NCI-H2029 treated with DMSO at 0.1 percent for 48 hours (cell line): ENCODE results near the gene C15orf39.

Experiments used
- DNase-seq: peaks from one replicate; lab custom pipeline; 2025; lab: John Stamatoyannopoulos, UW

The C15orf39 gene

DNA sequence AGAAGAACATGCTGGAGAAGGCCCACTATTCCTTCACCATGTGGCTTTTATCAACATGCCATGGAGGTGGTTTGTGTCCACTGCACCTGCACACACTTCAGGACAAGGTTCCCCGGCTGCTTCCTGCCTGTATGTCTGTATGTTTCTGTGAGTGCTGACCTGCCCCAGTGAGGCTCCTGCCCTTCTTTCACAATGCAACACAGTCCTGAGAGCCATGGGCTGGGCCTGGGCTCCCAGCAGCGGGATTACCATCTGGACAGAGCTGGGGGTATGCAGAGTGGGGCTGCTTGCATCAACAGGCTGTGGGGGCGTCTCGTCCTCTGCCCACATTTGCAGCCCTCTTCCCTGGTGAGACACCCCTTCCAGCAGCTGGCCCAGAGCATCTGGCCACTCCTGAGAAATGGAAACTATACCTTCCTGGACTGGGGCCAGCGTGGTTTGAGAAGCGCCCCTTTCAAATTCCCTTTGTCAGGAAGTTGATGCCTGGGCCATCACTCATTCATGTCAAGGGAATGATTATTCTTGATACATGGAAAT, 29.3 kb upstream of the C15orf39 start:
- no peak for DNase-seq

DNA sequence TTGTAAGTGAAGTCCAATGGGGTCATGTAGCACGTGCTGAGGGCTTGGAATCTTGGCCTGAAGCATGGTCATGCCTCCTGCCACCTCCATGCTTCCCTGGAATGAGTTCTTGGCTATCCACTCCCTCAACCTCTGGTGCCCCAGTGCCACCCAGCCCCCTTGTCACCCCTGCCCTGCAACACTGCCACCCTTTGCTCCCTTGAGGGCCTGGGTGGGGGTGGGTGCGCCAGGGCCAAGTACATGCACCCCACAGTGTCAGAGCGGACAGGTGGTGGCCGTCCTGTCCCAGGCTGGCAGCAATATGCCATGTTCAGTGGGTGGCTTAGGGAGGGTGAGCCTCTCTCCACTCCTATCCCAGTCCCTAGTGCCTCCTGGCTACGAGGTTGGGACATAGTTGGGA, 27.6 kb upstream of the C15orf39 start:
- no peak for DNase-seq

DNA sequence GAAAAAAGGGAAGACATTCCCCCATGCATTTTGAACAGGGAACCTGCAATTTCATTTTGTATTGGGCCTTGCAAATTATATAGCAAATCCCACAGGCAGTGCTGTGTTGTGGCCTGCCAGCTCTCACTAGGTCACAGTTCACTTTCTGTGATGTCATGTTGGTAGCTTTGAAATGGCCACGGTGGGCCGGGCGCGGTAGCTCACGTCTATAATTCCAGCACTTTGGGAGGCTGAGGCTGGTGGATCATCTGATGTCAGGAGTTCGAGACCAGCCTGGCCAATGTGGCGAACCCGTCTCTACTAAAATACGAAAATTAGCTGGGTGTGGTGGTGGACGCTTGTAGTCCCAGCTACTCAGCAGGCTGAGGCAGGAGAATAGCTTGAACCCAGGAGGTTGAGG, 27.0 kb upstream of the C15orf39 start:
- no peak for DNase-seq

DNA sequence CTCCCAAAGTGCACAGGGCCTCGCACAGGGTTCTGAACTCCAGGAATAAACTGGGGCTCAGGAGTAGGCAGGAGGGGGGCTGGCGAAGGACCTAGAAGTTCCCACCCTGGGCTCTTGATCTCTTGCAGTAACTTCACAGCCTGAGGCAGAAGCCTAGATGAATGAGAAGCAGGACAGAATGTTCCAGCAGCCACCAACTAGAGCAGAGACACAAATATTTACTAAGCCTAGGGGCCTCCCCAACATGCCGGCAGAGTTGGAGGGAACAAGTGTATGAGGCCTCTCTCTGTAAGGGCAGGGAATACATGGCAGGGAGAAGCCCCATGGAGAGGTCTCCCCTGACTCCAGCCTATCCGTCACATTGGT, 25.3 kb upstream of the C15orf39 start:
- DNase-seq: no peak

- DNase-seq: no peak
These were observed 24.2 kb upstream of the C15orf39 start for GRCh38 chr15:75177360-75178071.

GRCh38 chr15:75178171-75178937, 23.3 kb upstream of the C15orf39 start:
- DNase-seq: no peak

GRCh38 chr15:75178938-75179745, 22.5 kb upstream of the C15orf39 start:
- no peak for DNase-seq

GRCh38 chr15:75179746-75180140, 21.9 kb upstream of the C15orf39 start:
- DNase-seq: no peak

- DNase-seq: no peak
These were observed 19.9 kb upstream of the C15orf39 start for GRCh38 chr15:75181780-75182179.

- no peak for DNase-seq
These were observed 19.2 kb upstream of the C15orf39 start for GRCh38 chr15:75182187-75183131.

DNA sequence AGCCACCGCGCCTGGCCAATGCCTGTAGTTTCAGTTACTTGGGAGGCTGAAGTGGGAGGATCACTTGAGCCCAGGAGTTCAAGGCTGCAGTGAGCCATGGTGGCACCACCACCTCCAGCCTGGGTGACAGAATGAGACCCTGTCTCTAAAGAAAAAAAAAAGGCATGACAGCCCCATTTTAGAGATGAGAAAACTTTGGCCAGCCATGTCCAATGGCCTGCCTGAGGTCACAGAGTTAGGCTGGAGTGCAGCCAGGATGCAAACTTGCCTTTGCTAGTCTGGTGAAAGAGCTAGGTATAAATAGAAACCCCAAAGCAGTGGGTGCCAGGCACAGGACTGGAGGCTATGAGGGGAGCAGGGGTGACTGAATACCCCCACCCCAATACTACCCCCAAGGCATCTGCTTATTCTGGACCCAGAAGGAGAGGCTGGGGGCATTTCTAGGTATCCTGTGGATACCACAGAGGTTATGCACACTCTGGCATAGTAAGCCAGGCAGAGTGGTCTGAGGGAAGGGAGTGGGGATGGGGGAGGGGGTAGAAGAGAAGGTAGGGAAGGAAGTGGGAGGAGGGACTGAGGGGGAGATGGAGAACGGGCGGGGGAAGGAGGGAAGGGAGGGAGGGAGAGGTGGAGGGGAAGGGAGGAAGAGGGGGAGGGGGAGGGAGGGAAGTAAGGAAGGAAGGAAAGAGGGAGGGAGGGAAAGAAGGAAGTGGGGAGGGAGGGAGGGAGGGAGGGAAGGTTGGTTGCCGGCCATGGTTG, 16.2 kb upstream of the C15orf39 start:
- DNase-seq: no peak

GRCh38 chr15:75186044-75186443, 15.6 kb upstream of the C15orf39 start:
- no peak for DNase-seq

GRCh38 chr15:75188499-75188898, 13.2 kb upstream of the C15orf39 start:
- no peak for DNase-seq

GRCh38 chr15:75191235-75191634, 10.4 kb upstream of the C15orf39 start:
- DNase-seq: no peak

DNA sequence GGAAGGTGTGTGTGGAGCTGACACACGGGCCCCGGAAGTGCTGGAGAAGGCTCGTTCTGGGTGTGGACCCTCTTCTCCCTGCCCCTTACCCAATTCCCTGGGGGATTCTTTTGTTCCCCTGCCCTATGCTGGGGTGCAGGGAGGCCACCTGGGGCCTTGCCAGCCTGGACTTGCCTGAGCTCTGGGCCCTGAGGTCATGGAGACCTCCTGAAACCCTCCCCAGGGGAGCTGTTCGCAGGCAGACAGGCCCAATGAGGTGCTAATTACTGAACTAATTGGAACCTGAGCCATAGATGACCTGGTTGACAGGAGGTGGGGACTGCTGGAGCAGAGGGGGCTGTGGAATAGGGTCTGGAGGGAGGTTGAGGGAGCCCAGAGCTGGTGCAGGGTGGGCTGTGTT, 9.4 kb upstream of the C15orf39 start:
- DNase-seq: no peak

DNA sequence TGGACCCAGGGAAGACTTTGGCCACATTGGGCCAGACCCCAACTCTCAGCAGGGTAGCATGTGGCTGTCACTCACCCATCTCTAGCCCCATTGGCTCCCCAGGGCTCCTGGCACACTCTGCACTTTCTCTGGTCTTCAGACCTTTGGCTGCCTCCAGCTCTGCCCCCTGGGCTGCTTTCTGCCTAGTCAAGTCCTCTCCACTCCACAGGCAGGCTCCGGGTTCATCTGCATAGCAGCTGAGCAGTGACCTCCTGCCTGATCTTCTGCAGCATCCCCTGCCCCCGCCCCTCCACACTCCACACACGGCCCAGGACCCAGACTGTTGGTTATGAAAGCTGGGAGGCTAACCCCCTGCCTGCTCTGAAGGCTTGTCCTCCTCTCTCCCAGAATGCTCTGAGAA, 8.4 kb upstream of the C15orf39 start:
- no peak for DNase-seq

DNA sequence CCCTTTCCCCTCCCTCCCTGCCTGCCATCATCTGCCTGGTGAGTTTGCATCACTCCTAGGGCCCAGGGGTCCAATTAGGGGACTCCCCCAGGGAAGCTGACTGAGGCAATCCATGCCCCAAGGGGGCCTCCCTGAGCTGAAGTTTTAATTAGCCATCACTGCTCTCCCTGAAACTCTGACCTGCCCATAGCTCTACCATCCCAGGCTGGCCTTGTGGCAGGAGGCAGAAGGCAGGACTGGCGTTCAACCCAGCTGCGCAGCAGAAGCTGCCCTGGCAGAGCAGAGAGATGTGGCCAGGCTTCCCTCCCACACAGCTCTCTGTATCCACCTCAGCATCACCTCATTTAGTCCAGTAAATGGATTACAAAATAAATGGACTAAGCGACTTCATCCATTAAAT, 7.7 kb upstream of the C15orf39 start:
- no peak for DNase-seq

GRCh38 chr15:75194397-75194796, 7.3 kb upstream of the C15orf39 start:
- no peak for DNase-seq

DNA sequence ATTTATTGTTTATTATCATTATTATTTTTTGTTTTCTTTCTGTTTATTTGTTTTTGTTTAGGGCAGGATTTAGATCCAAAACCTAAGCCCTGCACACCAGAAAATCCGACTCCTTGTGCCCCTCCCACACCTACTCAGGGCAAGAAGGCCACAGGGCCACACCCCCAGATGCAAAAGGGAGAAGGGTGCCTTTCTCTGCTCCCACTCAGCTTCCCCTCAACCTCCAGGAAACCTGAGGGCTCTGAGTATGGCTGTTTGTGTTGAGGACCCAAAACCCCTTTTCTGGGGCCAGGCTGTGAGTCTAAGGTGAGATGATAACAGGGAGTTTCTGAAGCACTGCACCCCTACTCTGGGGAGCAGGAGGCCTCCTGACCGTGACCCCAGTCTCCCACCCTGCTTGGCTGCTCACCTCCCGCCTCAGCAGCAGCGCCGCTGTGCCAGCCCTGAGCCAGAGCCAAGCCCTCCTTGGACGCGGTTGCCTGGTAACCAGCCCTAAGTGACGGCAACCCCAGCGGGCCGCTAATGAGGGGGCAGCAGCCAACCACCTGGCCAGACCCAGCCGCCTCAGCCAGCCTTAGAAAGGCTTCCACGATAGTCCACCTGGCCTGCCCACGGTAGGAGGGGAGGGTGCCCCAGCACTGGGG, 6.4 kb upstream of the C15orf39 start:
- DNase-seq: peak; percentile 16

DNA sequence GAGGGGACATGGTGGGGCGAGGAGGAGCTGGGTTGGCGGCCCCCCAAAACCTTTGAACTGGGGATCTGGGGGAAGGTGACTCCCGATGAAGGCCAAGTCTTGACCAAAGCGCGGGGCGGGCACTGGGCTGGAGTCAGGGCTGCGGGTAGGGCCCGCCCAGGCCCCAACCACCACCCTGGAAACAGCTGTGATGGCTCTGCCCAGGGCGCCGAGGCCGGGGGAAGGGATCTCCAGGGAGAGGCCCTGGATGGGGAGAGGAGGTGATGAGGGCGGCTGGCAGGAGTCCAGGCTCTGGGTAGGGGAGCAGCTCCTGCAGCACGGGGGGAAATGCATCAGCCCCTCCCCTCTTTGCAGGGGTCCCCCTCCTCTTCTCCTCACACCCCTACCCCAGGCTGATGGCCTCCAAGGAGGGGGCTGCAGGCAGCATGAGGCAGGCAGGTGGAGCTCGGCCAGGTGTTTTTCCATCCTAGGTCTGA, 5.9 kb upstream of the C15orf39 start:
- DNase-seq: no peak
